GM19025 (cell line): ENCODE results near the gene PRND.
"Not testable (repeated sequence)": the region's sequence is repeated elsewhere in the genome, so short reads cannot be mapped to it uniquely, and the experiment has no call there.

Experiments
- ATAC-seq: cut with Tn5 transposase; IDR thresholded peaks from one replicate; pipeline ENCODE4 v1.9.1; 2021; ENCODE audit warnings: mild to moderate bottlenecking, low read depth, moderate library complexity; ENCODE audit not compliant: unreplicated experiment

Gene PRND

GRCh38 chr20:4708036-4708435, 13.7 kb upstream of the PRND start:
- ATAC-seq = no peak

GRCh38 chr20:4708856-4709255, 12.9 kb upstream of the PRND start:
- no peak for ATAC-seq

- no peak for ATAC-seq
These were observed 12.2 kb upstream of the PRND start for GRCh38 chr20:4709261-4710105.

GRCh38 chr20:4710106-4710475, 11.6 kb upstream of the PRND start:
- ATAC-seq = no peak

GRCh38 chr20:4711511-4711910, 10.2 kb upstream of the PRND start:
- ATAC-seq = no peak

- no peak for ATAC-seq
These were observed 8.3 kb upstream of the PRND start for GRCh38 chr20:4713401-4713800.

- ATAC-seq = no peak
These were observed 6.9 kb upstream of the PRND start for GRCh38 chr20:4714818-4715217.

GRCh38 chr20:4717816-4718570, 3.7 kb upstream of the PRND start:
- no peak for ATAC-seq

GRCh38 chr20:4719190-4719589, 2.5 kb upstream of the PRND start:
- ATAC-seq = no peak

- peak; percentile 95 for ATAC-seq
These were observed 1.4 kb upstream of the PRND start for GRCh38 chr20:4720041-4720976.

- ATAC-seq = no peak
These were observed 746 bp upstream of the PRND start for GRCh38 chr20:4720977-4721349.

- ATAC-seq = no peak
These were observed 862 bp downstream of the PRND start for GRCh38 chr20:4722571-4722970.

GRCh38 chr20:4722993-4723392, 1.3 kb downstream of the PRND start:
- no peak for ATAC-seq

GRCh38 chr20:4723553-4723952, 1.8 kb downstream of the PRND start:
- ATAC-seq = not testable (repeated sequence)

GRCh38 chr20:4724459-4725262, 3.0 kb downstream of the PRND start:
- ATAC-seq = no peak

- no peak for ATAC-seq
These were observed 3.5 kb downstream of the PRND start for GRCh38 chr20:4725263-4725550.

GRCh38 chr20:4726710-4727397, 5.1 kb downstream of the PRND start:
- no peak for ATAC-seq

GRCh38 chr20:4728120-4728760, 6.5 kb downstream of the PRND start:
- no peak for ATAC-seq

- no peak for ATAC-seq
These were observed 7.6 kb downstream of the PRND start for GRCh38 chr20:4729265-4729664.
